Hepatocyte (in vitro differentiated cells): Measurements from ENCODE around the gene FITM1.

Source experiments
- EZH2 ChIP-seq: fragments of 200-600 bp; sonication (generic); IDR thresholded peaks from 2 replicates; pipeline ENCODE4 v1.6.1; 2016; ENCODE audit warnings: antibody characterized with exemption, mild to moderate bottlenecking, borderline replicate concordance
- EZH2phosphoT487 ChIP-seq: fragments of 200-600 bp; sonication (generic); IDR thresholded peaks from one replicate; pipeline ENCODE4 v1.6.1; 2018; ENCODE audit warnings: antibody characterized with exemption, mild to moderate bottlenecking, low read depth, moderate library complexity; ENCODE audit not compliant: unreplicated experiment, severe bottlenecking
- TF ChIP-seq, protein P1 (sequence below): fragments of 200-600 bp; sonication (generic); IDR thresholded peaks from 2 replicates; pipeline ENCODE4 v1.5.1; 2016; ENCODE audit warnings: antibody characterized with exemption, mild to moderate bottlenecking; ENCODE audit not compliant: poor library complexity

- TF ChIP-seq, protein P1, sequence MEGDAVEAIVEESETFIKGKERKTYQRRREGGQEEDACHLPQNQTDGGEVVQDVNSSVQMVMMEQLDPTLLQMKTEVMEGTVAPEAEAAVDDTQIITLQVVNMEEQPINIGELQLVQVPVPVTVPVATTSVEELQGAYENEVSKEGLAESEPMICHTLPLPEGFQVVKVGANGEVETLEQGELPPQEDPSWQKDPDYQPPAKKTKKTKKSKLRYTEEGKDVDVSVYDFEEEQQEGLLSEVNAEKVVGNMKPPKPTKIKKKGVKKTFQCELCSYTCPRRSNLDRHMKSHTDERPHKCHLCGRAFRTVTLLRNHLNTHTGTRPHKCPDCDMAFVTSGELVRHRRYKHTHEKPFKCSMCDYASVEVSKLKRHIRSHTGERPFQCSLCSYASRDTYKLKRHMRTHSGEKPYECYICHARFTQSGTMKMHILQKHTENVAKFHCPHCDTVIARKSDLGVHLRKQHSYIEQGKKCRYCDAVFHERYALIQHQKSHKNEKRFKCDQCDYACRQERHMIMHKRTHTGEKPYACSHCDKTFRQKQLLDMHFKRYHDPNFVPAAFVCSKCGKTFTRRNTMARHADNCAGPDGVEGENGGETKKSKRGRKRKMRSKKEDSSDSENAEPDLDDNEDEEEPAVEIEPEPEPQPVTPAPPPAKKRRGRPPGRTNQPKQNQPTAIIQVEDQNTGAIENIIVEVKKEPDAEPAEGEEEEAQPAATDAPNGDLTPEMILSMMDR = no peak
- no peak for TF ChIP-seq EZH2
- no peak for TF ChIP-seq EZH2phosphoT487
Measured at GRCh38 chr14:24110523-24110922, 19.9 kb upstream of the FITM1 start.
